Measurements from ENCODE around the gene CFAP92. TPM values are rescaled to one million over a fixed set of nuclear protein-coding genes. Genes with fewer than 3 reads are reported as not detected.

The CFAP92 gene
- total and polyA plus RNA-seq, 2 donors (not counting 1 experiment from before 2014, with no cell fraction given) = not detected

DNA sequence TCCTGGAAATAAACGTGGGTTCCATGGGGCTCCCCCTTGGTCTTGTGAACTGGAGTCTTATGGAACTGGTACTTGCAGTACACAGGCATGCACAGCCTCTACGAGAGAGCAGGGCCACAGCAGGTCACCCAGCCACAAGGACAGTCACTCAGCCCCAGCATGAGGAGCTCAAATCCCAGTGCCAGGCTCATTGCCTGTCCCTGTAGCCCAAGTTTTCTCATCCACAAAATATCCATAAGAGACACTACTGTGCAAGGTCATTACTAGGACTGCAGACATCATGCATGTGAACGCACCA, 48.0 kb downstream of the CFAP92 start:
- Histone ChIP-seq H3K4me1 (ENCODE audit: control insufficient read depth in 2 of 2, insufficient read depth in 2 of 2, low read length in 2 of 2) (no peaks in the 10 kb centered on the region), H3K4me2 (replicated peaks; ENCODE audit: low read depth, low read length, poor library complexity, severe bottlenecking) (no peak overlapping the region), H2AFZ (ENCODE audit: insufficient read depth, low read depth, low read length, poor library complexity, severe bottlenecking) (no peak overlapping the region), H3K27ac (ENCODE audit: low read length in 2 of 2) (no peak overlapping the region), H3K9ac (ENCODE audit: low read length) (no peak overlapping the region), H3K36me3 (replicated peaks in 1 of 2; ENCODE audit: control extremely low read depth in 1 of 2, control insufficient read depth in 1 of 2, extremely low read depth in 1 of 2, insufficient read depth in 2 of 2, low read length in 1 of 2) (no peaks in the 10 kb centered on the region), H3K9me3 (ENCODE audit: control extremely low read depth in 1 of 3, control insufficient read depth in 2 of 3, insufficient read depth in 1 of 3, low read length in 2 of 3) (no peaks in the 10 kb centered on the region), H3K4me3 (ENCODE audit: control extremely low read depth in 1 of 5, extremely low read depth in 1 of 5, insufficient read depth in 1 of 5, low read depth in 2 of 5, low read length in 4 of 5) (no peak overlapping the region), H4K20me1 (ENCODE audit: control insufficient read depth, insufficient read depth, low read length, poor library complexity, severe bottlenecking) (no peaks in the 10 kb centered on the region), H3K27me3 (replicated peaks in 1 of 4; ENCODE audit: control extremely low read depth in 1 of 4, control insufficient read depth in 3 of 4, insufficient read depth in 4 of 4, low read length in 3 of 4) (peaks cover 0 to 2% (median 0%) of the 10 kb centered on the region in 4 experiments), H3K79me2 (ENCODE audit: control insufficient read depth, insufficient read depth, low read length) (no peaks in the 10 kb centered on the region)
- Mint-ChIP-seq H3K4me3 (no peak overlapping the region), H3K4me1 (no peaks in the 10 kb centered on the region), H3K27ac (no peak overlapping the region), H3K9me3 (ENCODE audit: insufficient read depth) (no peaks in the 10 kb centered on the region), H3K27me3 (peaks cover 10% of the 10 kb centered on the region)
- intact Hi-C loops (cut with micrococcal nuclease) = no loop called here
- CTCF ChIA-PET = no interaction called here
- POLR2A ChIA-PET = no interaction called here
- no peak for TF ChIP-seq EZH2 (IDR thresholded peaks at IDR 0.05; ENCODE audit: borderline replicate concordance, insufficient read depth, low read depth, low read length, poor library complexity, severe bottlenecking)
- TF ChIP-seq, protein P1, sequence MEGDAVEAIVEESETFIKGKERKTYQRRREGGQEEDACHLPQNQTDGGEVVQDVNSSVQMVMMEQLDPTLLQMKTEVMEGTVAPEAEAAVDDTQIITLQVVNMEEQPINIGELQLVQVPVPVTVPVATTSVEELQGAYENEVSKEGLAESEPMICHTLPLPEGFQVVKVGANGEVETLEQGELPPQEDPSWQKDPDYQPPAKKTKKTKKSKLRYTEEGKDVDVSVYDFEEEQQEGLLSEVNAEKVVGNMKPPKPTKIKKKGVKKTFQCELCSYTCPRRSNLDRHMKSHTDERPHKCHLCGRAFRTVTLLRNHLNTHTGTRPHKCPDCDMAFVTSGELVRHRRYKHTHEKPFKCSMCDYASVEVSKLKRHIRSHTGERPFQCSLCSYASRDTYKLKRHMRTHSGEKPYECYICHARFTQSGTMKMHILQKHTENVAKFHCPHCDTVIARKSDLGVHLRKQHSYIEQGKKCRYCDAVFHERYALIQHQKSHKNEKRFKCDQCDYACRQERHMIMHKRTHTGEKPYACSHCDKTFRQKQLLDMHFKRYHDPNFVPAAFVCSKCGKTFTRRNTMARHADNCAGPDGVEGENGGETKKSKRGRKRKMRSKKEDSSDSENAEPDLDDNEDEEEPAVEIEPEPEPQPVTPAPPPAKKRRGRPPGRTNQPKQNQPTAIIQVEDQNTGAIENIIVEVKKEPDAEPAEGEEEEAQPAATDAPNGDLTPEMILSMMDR (IDR thresholded peaks at IDR 0.05) = no peak
- ATAC-seq (ENCODE audit: low read depth) = no peak
- DNase-seq = no peak
- 94% methylated on average over 3 of the region's 3 CpGs for WGBS (ENCODE audit: insufficient coverage)

DNA sequence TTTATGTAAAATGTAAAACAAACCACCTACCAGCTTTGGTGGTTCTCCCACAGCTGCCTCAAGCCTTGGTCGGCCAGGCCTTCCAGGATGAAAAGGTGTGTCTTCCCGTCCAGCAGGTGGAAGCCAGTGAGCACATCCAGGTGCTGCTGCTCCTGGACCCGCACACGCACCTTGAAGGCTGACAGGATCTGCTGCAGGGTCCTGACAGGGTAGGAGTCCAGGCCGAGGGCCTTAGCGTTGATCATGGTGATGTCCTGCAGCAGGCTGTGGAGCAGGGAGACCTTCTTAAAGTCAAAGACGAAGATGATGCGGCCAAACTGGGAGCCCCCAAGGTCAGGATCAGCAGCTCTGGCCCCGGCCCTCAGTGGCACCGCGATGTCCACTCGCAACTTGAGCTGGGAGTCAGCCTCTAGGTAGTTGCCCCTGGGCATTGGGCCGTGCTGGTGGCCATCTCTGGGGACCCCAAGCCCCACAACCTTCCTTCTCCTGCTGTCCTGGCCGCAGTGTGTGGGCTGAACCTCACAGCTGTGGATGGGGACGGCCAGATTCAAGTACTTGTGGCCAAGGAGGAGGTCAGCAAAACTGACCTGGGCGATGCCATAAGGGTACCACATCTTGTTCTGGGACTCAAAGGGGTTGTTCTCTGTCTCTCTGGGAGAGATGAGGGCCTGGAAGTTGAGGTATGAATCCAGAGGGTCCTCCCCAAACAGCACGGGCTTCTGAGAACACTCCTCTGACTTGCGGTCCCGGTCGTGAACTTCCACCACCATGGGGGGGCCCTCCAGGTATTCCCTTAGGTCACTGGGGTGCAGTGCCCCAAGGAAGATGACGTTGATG, 48.6 kb downstream of the CFAP92 start:
- Histone ChIP-seq H3K36me3 (replicated peaks in 1 of 2; ENCODE audit: control extremely low read depth in 1 of 2, control insufficient read depth in 1 of 2, extremely low read depth in 1 of 2, insufficient read depth in 2 of 2, low read length in 1 of 2) (no peaks in the 10 kb centered on the region), H2AFZ (ENCODE audit: insufficient read depth, low read depth, low read length, poor library complexity, severe bottlenecking) (no peak overlapping the region), H3K27ac (ENCODE audit: low read length in 2 of 2) (no peak overlapping the region), H4K20me1 (ENCODE audit: control insufficient read depth, insufficient read depth, low read length, poor library complexity, severe bottlenecking) (no peaks in the 10 kb centered on the region), H3K27me3 (replicated peaks in 1 of 4; ENCODE audit: control extremely low read depth in 1 of 4, control insufficient read depth in 3 of 4, insufficient read depth in 4 of 4, low read length in 3 of 4) (peaks cover 0 to 2% (median 0%) of the 10 kb centered on the region in 4 experiments), H3K4me1 (ENCODE audit: control insufficient read depth in 2 of 2, insufficient read depth in 2 of 2, low read length in 2 of 2) (no peaks in the 10 kb centered on the region), H3K4me2 (replicated peaks; ENCODE audit: low read depth, low read length, poor library complexity, severe bottlenecking) (no peak overlapping the region), H3K79me2 (ENCODE audit: control insufficient read depth, insufficient read depth, low read length) (no peaks in the 10 kb centered on the region), H3K9me3 (ENCODE audit: control extremely low read depth in 1 of 3, control insufficient read depth in 2 of 3, insufficient read depth in 1 of 3, low read length in 2 of 3) (no peaks in the 10 kb centered on the region), H3K4me3 (ENCODE audit: control extremely low read depth in 1 of 5, extremely low read depth in 1 of 5, insufficient read depth in 1 of 5, low read depth in 2 of 5, low read length in 4 of 5) (no peak overlapping the region), H3K9ac (ENCODE audit: low read length) (no peak overlapping the region)
- H3K27me3 Mint-ChIP-seq = peaks cover 11% of the 10 kb centered on the region
- TF ChIP-seq EZH2 (IDR thresholded peaks at IDR 0.05; ENCODE audit: borderline replicate concordance, insufficient read depth, low read depth, low read length, poor library complexity, severe bottlenecking) = no peak
- TF ChIP-seq, protein P1 (IDR thresholded peaks at IDR 0.05) = no peak
- H3K9me3 Mint-ChIP-seq (ENCODE audit: insufficient read depth) = no peaks in the 10 kb centered on the region
- ChIA-PET POLR2A (no interaction called here), CTCF (no interaction called here)
- no peaks in the 10 kb centered on the region for H3K4me1 Mint-ChIP-seq
- intact Hi-C loops (cut with micrococcal nuclease) = no loop called here
- 93% methylated on average over 19 of the region's 21 CpGs for WGBS (ENCODE audit: insufficient coverage)
- no peak for ATAC-seq (ENCODE audit: low read depth)
- H3K27ac Mint-ChIP-seq = no peak overlapping the region
- DNase-seq = no peak
- no peak overlapping the region for H3K4me3 Mint-ChIP-seq

All from B cell (primary cell).